Kidney tubule cell (primary cell): ENCODE results near the gene VAV2.
"Not testable (repeated sequence)": the region's sequence is repeated elsewhere in the genome, so short reads cannot be mapped to it uniquely, and the experiment has no call there.

Source experiments
- DNase-seq: peaks from one replicate; pipeline ENCODE4 v3.0.0-alpha.2; 2018; ENCODE audit warnings: low spot score

The VAV2 gene

GRCh38 chr9:133996531-133997520 lies 4.7 kb upstream of the VAV2 start:
- no peak for DNase-seq

- DNase-seq, result peak; percentile 69
Measured at GRCh38 chr9:133995012-133995896, 3.1 kb upstream of the VAV2 start.

DNA sequence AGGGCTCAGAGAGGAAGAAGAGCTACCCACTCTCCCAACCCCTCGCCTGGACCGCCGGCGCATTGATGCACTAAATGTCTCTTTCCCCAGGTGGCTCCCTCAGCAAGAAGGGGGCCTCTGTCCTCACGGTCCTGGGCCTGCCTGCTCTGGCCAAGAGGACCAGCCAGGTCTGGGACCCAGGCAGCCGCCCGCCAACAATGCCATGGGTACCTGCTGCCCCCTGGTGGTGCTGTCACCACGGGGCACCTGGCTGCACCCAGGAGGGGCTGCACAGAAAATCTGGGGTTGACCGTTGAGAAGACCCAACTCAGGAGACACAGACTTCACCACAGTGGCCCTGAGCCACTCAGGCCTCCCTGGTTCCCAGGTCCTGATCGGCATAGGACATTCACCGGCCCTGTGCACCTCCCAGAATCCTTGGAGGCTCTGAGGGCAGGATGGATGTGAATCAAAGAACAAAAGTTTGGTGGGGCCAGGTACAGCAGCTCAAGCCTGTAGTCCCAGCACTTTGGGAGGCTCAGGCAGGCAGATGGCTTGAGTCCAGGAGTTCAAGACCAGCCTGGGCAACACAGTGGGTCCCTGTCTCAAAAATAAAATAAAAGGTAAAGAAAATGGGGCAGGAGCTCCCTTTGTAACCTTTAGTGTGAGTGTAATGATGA lies 2.4 kb upstream of the VAV2 start:
- peak; percentile 70 for DNase-seq

DNA sequence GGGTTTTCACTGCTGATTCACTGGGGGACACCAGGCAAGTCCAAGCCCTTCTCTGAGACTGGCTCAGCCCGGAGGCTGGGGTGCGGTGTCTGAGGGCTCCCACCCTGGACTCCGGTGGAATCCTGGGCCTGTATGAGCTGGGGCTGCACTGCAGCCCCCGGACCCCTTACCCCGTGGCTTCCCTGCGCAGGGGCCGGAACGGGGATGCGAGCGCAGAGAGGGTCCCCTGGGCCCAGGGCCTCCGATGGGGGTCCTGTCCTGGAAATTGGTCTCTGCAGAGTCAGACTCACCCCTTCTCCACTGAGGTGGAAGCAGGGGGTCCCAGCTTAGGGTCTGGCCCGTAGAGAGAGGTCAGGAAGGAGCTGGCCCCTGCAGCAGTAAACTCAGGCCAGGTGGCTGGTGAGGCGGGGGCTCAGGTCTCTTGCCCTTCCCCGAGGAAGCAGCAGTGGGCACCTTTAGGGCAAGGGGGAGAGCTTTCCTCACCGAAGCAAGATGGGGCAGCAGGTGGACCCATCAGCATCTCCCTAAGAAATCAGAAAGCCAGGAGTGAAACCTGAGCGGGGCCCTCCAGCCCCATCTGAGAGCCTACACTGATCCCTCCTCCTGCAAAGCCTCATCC lies 1.6 kb upstream of the VAV2 start:
- no peak for DNase-seq

GRCh38 chr9:133992780-133993634 lies 883 bp upstream of the VAV2 start:
- DNase-seq, result peak; percentile 89

DNA sequence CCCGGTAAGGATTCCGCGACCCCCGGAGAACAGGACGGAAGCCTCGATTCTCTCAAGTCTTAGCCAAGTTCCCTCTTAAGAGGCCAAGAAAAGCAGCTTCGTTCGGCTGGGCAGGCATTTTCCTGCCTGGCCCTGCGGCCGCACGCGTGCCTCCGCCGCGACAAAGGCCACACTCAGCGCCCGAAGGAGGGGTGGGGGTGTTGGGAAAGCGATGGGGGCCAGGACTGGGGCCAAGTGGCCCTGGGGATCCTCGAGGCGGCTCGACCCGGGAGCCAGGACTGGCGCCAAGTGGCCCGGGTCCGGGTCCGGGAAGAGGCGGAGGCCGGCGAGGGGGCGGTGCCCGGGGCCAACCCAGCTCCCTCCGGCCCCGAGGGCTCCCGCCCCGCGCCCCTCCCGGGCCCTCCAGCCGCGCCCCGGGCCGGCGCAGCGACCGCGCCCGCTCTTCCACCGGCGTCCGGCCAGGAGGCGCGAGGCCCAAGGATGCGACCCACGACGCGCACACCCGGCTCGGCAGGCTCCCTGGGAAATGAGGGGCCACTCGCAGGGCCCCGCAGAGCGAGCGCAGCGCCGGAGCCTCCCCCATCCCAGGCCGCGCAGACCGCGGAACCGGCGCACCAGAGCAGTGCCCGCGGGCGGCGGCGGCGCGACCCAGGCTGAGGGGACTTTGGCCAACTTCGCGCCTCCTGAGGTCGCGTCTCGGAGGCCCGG lies 756 bp downstream of the VAV2 start:
- DNase-seq, result peak; percentile 52

DNA sequence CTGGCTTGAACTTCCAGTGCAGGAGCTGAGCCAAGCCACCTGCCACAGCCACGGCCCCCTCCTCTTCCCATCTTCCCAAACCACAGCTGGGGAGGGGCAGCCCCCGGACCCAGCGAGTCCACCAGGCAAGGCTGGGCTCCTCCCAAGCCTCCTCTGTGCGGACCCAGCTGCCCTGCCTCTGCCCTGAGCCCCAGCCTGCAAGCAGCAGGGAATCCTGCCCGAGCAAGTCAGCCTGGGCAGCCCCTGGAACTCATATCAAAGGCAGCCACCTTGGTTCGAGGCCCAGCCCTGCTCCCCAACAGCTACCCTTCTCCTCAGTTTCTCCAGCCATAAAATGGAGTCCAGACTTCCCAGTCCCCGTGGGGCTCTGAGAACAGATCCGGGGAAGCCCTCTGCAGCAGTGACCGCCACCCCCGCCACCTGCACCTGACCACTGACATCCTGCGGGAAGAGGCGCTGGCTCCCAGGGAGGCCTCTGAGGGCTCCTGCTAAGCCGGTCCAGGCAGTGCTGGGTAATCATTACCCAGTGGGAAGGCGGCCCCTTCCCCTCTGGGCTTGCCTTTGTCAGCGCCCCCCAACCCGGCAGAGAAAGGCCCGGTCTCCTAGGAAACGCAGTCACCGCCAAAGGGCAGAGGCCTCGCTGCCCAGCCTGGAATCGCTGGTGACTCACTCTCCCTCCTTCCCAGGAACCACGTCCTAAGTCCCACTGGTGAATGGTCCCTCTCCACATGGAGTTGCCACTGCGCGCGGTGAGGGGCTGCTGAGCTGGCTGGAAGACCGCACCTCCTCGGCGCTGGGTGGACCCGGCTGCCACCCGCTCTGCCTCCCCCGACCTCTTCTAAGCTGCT lies 1.5 kb downstream of the VAV2 start:
- peak; percentile 97 for DNase-seq

GRCh38 chr9:133989625-133990365 lies 2.3 kb downstream of the VAV2 start:
- no peak for DNase-seq

DNA sequence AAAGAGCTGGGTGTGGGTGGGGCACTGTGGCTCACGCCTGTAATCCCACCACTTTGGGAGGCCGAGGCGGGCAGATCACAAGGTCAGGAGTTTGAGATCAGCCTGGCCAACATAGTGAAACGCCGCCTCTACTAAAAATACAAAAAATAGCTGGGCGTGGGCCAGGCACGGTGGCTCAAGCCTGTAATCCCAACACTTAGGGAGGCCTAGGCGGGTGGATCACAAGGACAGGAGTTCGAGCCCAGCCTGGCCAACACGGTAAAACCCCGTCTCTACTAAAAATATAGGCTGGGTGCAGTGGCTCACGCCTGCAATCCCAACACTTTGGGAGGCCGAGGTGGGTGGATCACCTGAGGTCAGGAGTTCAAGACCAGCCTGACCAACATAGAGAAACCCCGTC lies 3.4 kb downstream of the VAV2 start:
- DNase-seq, result not testable (repeated sequence)

DNA sequence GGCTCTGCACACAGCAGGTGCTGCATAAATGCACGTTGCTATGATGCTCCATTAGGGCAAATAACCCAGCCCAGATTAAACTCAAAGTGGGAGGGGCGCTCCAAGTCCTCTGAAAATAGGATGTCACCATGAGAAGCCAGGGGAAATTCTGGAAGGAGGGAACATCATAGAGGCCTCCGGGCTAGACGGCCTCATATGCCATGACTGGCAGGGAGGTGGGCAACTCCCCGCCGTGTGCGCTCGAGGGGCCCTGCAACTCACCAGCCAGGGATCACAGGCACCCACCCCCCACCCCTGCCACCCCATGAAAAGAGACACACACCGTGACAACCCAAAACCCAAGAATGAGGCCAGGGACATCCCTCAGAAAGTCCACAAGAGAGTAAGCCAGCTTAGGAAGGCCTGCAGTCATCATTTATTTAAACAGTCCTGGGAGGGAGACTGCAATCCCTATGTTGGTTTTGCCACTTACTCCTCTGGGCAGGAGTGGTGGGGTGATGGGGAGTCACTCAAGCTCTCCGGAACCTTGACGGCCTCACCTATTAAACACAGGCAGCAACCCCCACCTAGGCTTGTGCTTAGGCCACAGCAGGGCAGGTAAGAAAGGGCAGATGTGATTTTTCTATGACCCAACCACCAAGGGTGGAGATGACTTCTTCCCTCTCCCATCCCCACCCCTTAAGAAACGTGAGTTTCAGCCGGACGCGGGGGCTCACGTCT lies 4.0 kb downstream of the VAV2 start:
- DNase-seq, result no peak

DNA sequence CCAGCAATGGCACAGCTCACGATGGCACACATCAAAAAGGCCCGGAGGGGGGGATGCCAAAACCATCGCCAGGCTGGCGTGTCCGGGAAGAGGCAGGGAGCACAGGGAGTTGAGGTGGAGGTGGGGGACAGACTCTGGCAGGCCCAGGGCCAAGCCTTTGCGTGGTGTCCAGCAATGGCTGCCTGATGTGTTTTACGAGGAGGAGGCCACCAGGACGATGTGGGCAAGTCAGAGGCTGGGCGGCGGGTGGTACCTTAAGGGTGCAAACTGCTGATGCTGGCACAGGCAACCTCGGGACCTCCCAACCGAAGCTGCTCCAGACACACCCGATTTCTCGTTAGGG lies 4.7 kb downstream of the VAV2 start:
- no peak for DNase-seq

DNA sequence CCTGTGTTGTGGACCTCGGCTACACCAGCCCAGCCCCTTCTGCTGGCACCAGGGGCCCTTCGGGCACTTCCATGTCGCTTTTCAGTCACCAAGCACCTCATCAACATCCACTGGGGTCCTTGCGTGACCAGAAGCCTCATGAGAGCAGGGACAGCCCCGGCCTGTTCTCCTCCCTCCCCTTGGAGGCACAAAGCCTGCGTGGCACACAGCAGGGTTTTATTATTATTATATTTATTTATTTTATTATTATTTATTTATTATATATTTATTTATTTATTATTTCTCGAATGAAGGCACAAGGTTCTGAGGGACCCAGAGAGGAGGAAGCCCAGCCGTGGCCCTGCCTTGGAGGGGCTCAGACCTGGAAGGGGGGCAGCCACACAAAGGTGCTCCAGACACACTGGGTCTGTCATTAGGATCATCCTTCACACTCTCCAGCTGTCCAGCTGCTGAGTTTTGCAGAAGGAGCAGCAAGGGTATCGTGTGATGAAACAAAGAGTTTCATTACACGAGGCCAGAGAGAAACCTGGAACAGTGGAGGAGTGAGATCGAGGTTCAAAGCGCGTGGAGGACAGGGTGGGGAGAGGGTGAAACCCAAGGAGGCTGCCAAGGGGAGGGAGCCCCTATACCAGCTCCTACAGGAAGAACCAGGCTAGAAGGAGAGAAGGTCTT lies 5.2 kb downstream of the VAV2 start:
- no peak for DNase-seq

DNA sequence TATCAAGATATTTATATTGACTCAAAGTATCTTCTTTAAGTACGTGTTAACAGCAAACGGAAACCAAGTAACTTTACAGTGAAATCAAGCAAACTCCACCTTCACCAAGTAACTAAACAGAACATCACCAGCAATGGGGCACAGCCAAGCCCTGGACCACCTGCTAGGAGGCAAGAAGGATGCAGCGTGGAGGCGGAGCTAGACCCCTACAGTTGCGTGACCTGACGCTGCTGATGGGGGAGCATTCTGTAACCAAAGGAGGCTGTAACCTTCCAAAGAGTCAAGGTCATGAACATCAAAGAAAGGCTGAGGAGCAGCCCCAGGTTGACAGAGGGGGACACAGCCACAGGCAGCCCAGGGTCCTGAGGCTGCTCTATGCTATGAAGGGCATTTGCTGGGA lies 6.1 kb downstream of the VAV2 start:
- DNase-seq, result no peak

- DNase-seq, result no peak
Measured at GRCh38 chr9:133982971-133983720, 9.0 kb downstream of the VAV2 start.

DNA sequence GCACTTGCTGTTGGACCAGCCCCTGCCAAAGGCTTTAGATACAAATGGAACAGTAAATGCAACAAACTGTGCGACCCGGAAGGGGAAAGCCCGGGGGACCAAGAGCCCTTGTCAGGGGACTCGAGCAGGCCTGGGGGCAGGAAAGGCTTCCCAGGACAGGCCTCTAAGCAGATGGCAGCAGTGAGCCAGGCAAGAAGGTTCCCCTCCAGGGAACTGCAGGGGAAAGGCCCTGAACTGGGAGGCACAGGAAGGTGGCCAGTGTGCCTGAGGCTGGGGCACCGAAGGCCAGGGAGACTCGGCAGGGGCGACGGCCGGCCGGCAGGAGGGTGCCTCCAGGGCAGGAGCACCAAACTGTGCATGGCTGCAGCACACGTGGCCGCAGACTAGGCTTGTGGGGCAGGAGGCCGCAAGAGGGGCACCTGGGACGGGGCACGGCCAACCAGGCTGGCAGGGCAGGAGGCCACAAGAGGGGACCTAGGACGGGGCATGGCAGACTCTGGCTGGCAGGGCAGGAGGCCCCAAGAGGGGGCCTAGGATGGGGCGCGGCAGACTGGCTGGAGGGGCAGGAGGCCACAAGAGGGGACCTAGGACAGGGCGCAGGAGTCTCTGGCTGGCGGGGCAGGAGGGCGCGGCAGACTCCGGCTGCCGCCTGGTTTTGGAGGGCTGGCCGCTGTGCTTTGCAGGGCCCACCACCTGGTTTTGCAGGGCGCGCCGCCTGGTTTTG lies 10.0 kb downstream of the VAV2 start:
- DNase-seq, result no peak

DNA sequence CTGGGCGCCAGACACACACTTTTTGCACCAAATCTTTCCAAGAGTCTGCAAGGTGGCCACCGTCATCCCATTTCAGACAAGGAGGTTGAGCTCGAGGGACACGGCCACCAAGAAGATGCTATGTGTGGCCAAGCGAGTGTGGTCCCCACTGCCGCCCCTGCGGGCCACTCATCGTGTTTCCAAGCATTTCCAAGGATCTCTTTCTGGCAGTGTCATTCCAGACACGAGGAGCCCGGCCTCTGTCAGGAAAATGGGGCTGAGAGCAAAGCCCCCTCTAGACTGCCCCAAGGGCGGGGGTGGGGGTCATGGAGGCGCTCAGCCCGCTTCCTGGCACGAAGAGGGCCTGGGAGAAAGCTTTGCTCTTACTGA lies 10.6 kb downstream of the VAV2 start:
- DNase-seq, result no peak
